Activated T-helper 1 cell treated with anti-CD3 and anti-CD28 coated beads, Interleukin-12 subunit alpha, Interleukin-12 subunit beta, Interleukin-2, Interleukin-4 antibody, amounts not matched to agents 30 ng/mL and 10 ng/mL and 1 ng/mL, durations not matched to agents 14 hours and 24 hours and 36 hours (primary cell): ENCODE data around the gene PDPN. TPM values are rescaled to one million over a fixed set of nuclear protein-coding genes. Genes with fewer than 3 reads are reported as not detected.

ENCODE experiments used
- DNase-seq: peaks from one replicate; pipeline ENCODE4 v3.0.0; 2021; ENCODE audit warnings: low spot score
- H3K27ac Mint-ChIP-seq: one replicate; pipeline ENCODE4 v1.8.0; 2021; ENCODE audit warnings: mild to moderate bottlenecking, mixed read lengths
- H3K27me3 Mint-ChIP-seq: one replicate; pipeline ENCODE4 v1.8.0; 2022; ENCODE audit warnings: mild to moderate bottlenecking, moderate library complexity, mixed read lengths; ENCODE audit not compliant: insufficient read depth
- H3K36me3 Mint-ChIP-seq: one replicate; pipeline ENCODE4 v1.8.0; 2021; ENCODE audit warnings: low read depth, mixed read lengths
- H3K4me1 Mint-ChIP-seq: one replicate; pipeline ENCODE4 v1.8.0; 2021; ENCODE audit warnings: low read depth, mixed read lengths
- H3K4me3 Mint-ChIP-seq: one replicate; pipeline ENCODE4 v1.8.0; 2021; ENCODE audit warnings: mild to moderate bottlenecking, moderate library complexity, mixed read lengths
- H3K9me3 Mint-ChIP-seq: one replicate; pipeline ENCODE4 v1.8.0; 2021; ENCODE audit warnings: mixed read lengths
- intact Hi-C: fragments of 100-400 bp; cut with micrococcal nuclease; formaldehyde crosslinking; loops from one replicate; pipeline ENCODE4 v1.15.1; 2024
- total RNA-seq: library from RNA; stranded (reverse); gene quantifications from 2 replicates; pipeline ENCODE4 v1.2.3, GENCODE V29; 2022

The PDPN gene
- total RNA-seq, 1 donor from 2014 or later, result not detected

GRCh38 chr1:13583966-13584791, 547 bp downstream of the PDPN start:
- H3K9me3 Mint-ChIP-seq, result no peaks in the 10 kb centered on the region
- no peaks in the 10 kb centered on the region for H3K36me3 Mint-ChIP-seq
- no peak for DNase-seq
- H3K27ac Mint-ChIP-seq, result no peak overlapping the region
- intact Hi-C loops, result no loop called here
- H3K4me1 Mint-ChIP-seq, result no peaks in the 10 kb centered on the region
- peaks cover 47% of the 10 kb centered on the region for H3K27me3 Mint-ChIP-seq
- no peak overlapping the region for H3K4me3 Mint-ChIP-seq

- H3K27me3 Mint-ChIP-seq, result peaks cover 47% of the 10 kb centered on the region
Observed at GRCh38 chr1:13584876-13585611, 1.4 kb downstream of the PDPN start.

DNA sequence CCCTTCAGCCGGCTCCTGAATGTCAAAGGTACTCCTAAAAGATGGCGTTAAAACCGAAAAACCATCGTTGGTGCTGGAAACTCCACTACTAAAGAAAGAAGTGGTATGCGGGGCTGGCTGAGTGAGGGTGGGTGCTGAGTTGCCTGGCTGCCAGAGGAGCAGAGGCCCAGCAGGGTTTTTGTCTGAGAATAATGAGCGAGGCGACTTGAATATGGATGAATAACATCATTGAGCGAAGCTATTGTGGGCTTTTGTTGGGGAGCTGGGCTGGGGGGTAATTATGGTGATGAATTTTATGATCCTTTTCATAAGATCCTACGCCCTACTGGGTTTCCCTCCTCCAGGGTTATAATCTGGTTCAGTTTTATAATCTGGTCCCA, 2.0 kb downstream of the PDPN start:
- intact Hi-C loops, result no loop called here
- no peaks in the 10 kb centered on the region for H3K36me3 Mint-ChIP-seq
- no peak overlapping the region for H3K27ac Mint-ChIP-seq
- peaks cover 47% of the 10 kb centered on the region for H3K27me3 Mint-ChIP-seq
- no peaks in the 10 kb centered on the region for H3K9me3 Mint-ChIP-seq
- H3K4me3 Mint-ChIP-seq, result no peak overlapping the region
- no peaks in the 10 kb centered on the region for H3K4me1 Mint-ChIP-seq
- no peak for DNase-seq

More at GRCh38 chr1:13584876-13585611, 1.4 kb downstream of the PDPN start:
- Mint-ChIP-seq H3K4me3 (no peak overlapping the region), H3K4me1 (no peaks in the 10 kb centered on the region), H3K36me3 (no peaks in the 10 kb centered on the region), H3K9me3 (no peaks in the 10 kb centered on the region), H3K27ac (no peak overlapping the region)
- no peak for DNase-seq
- intact Hi-C loops, result no loop called here

GRCh38 chr1:13586001-13586400, 2.4 kb downstream of the PDPN start:
- H3K4me1 Mint-ChIP-seq, result no peaks in the 10 kb centered on the region
- H3K27ac Mint-ChIP-seq, result no peak overlapping the region
- no peak overlapping the region for H3K4me3 Mint-ChIP-seq
- no peak for DNase-seq
- intact Hi-C loops, result no loop called here
- peaks cover 46% of the 10 kb centered on the region for H3K27me3 Mint-ChIP-seq
- H3K36me3 Mint-ChIP-seq, result no peaks in the 10 kb centered on the region
- H3K9me3 Mint-ChIP-seq, result no peaks in the 10 kb centered on the region

- DNase-seq, result no peak
- no peaks in the 10 kb centered on the region for H3K9me3 Mint-ChIP-seq
- H3K4me1 Mint-ChIP-seq, result no peaks in the 10 kb centered on the region
- intact Hi-C loops, result no loop called here
- H3K4me3 Mint-ChIP-seq, result no peak overlapping the region
- H3K36me3 Mint-ChIP-seq, result no peaks in the 10 kb centered on the region
- peaks cover 32% of the 10 kb centered on the region for H3K27me3 Mint-ChIP-seq
- no peak overlapping the region for H3K27ac Mint-ChIP-seq
Observed at GRCh38 chr1:13587256-13588030, 3.8 kb downstream of the PDPN start.

DNA sequence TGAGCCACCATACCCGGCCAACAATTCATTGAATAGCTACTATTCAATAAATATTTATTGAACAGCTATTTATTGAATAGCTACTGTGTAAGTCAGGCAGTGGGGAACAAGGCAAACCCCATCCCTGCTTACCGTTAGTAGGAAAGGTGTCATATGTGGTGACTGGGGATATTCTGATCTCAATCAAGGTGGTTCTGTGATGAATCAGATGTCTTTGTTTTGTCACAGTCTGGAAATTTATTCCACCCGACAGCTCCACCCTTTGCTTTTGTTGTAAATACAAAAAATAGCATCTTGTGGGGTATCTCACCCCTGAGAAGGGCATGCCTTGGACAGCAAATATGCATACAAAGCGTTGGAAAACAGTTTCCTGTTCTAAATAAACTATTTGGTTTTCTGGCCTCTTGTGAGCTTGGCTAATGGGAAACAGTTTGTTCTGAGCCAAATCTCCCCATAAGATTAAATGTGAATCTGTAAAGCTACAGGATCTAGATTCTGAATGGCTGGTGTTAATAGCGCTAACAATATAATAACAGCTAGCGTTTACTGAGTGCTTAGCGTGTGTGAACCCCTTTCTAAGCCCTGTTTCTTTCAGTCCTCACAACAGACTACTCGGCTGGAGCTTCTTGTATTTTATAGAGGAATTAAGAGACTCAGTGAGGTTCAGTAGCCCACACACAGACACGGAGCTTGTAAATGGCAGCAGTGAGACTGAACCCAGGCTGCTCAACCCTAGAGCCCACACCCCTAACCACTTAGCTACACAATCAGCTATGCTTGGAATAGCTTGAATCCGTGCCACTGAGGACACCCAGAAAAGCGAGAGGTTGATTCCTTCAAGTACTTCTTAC, 5.5 kb downstream of the PDPN start:
- H3K4me1 Mint-ChIP-seq, result no peaks in the 10 kb centered on the region
- H3K27ac Mint-ChIP-seq, result no peak overlapping the region
- H3K27me3 Mint-ChIP-seq, result peaks cover 24% of the 10 kb centered on the region
- no peaks in the 10 kb centered on the region for H3K36me3 Mint-ChIP-seq
- intact Hi-C loops, result no loop called here
- no peak for DNase-seq
- H3K4me3 Mint-ChIP-seq, result no peak overlapping the region
- no peaks in the 10 kb centered on the region for H3K9me3 Mint-ChIP-seq

- H3K27me3 Mint-ChIP-seq, result peaks cover 13% of the 10 kb centered on the region
- H3K4me1 Mint-ChIP-seq, result no peaks in the 10 kb centered on the region
- H3K4me3 Mint-ChIP-seq, result no peak overlapping the region
- intact Hi-C loops, result no loop called here
- no peak for DNase-seq
- H3K36me3 Mint-ChIP-seq, result no peaks in the 10 kb centered on the region
- no peak overlapping the region for H3K27ac Mint-ChIP-seq
- no peaks in the 10 kb centered on the region for H3K9me3 Mint-ChIP-seq
Observed at GRCh38 chr1:13590486-13590885, 6.9 kb downstream of the PDPN start.

GRCh38 chr1:13593511-13594131, 10.0 kb downstream of the PDPN start:
- H3K27ac Mint-ChIP-seq, result no peak overlapping the region
- DNase-seq, result no peak
- no peak overlapping the region for H3K4me3 Mint-ChIP-seq
- no peaks in the 10 kb centered on the region for H3K4me1 Mint-ChIP-seq
- no peaks in the 10 kb centered on the region for H3K9me3 Mint-ChIP-seq
- no peaks in the 10 kb centered on the region for H3K36me3 Mint-ChIP-seq
- no peaks in the 10 kb centered on the region for H3K27me3 Mint-ChIP-seq
- intact Hi-C loops, result no loop called here

DNA sequence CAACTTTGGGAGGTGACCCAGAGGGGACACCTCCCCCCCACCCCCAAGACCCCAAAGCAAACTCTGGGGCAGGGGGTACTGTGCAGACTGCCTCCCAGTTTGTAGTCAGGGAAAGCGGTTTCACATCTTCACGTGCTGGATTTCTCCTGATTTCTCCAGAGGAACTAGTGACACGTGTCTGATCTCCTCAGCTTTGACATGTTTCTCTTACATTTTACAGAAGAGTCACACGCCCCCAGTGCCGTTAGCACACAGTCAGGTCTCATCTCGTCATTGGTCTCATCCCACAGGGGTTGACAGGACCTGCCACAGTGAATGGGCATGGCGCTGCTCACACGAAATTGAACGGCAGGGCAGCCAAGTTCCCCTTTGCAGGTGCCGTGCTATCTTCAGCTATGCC, 11.8 kb downstream of the PDPN start:
- no peak overlapping the region for H3K27ac Mint-ChIP-seq
- intact Hi-C loops, result no loop called here

DNA sequence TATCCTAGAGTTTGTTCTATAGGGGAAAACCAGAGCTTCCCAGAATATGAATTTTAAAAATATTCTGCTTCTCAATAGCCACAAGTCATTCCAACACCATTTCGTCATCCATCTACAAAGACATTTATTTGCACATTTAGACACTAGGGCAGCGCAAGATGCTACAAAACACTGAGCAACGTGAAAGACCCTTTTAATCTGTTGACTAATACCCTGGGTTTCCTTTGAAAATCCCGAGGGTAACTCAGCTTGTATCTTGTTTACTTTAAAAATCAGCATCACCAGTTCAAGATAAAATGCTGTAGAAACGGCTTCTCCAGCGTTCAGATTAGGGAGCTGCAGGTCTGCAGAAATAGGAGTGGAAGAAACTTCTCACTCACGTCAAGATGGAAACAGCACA, 13.5 kb downstream of the PDPN start:
- Mint-ChIP-seq H3K4me1 (no peaks in the 10 kb centered on the region), H3K36me3 (no peaks in the 10 kb centered on the region), H3K9me3 (no peaks in the 10 kb centered on the region), H3K27ac (no peak overlapping the region), H3K27me3 (no peaks in the 10 kb centered on the region), H3K4me3 (no peak overlapping the region)
- intact Hi-C loops, result no loop called here
- DNase-seq, result no peak

More for the DNA sequence above, 11.8 kb downstream of the PDPN start:
- H3K4me1 Mint-ChIP-seq, result no peaks in the 10 kb centered on the region
- H3K36me3 Mint-ChIP-seq, result no peaks in the 10 kb centered on the region
- DNase-seq, result no peak
- H3K9me3 Mint-ChIP-seq, result no peaks in the 10 kb centered on the region
- H3K4me3 Mint-ChIP-seq, result no peak overlapping the region
- no peaks in the 10 kb centered on the region for H3K27me3 Mint-ChIP-seq

DNA sequence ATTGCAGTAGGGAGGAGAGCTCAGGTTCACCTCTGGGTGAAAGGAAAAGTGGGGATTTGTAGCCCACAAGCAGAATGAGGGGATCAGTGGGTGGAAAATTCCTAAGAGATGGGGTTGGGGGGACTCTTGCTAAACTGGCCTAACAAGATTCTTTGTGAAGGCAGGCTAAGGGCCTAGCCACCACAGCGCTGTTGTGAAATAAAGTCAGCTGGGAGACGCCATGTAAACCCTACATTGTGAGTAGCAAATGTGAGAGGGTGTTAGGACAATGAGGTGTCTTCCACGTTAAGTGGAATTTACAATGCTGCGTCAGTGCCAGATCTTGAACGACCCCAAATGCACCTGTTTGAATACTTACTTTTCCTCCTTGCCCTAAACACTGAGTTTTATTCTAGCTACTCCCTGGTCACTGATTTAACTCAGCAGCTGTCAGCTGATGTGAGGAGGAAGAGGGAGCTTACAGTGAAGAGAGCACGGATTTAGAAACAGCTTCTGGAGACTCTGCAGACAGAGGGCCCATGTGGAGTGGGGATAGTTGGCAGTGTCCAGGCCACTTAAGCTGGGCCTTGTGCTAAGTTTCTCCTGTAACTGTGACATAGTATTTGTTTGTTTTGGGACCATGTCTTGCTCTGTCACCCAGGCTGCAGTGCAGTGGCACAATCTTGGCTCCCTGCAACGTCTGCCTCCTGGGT, 17.3 kb downstream of the PDPN start:
- Mint-ChIP-seq H3K27me3 (no peaks in the 10 kb centered on the region), H3K4me1 (no peaks in the 10 kb centered on the region), H3K9me3 (no peaks in the 10 kb centered on the region), H3K27ac (no peak overlapping the region), H3K4me3 (no peak overlapping the region), H3K36me3 (no peaks in the 10 kb centered on the region)
- no peak for DNase-seq
- intact Hi-C loops, result no loop called here
